ENCODE measurements around the gene PDE4D.

PDE4D gene

GRCh38 chr5:59720063-59720462, 173.5 kb downstream of the PDE4D start:
- H3K27ac Mint-ChIP-seq, result no peak overlapping the region
- ATAC-seq (replicated peaks) (no peak), DNase-seq (no peak)
- H3K4me3 Mint-ChIP-seq, result no peak overlapping the region
- H3K4me1 Mint-ChIP-seq, result peaks cover 0 to 3% of the 10 kb centered on the region in 2 donors
- peaks cover 2 to 4% of the 10 kb centered on the region in 2 donors for H3K36me3 Mint-ChIP-seq
- peaks cover 0 to 3% of the 10 kb centered on the region in 2 donors for H3K9me3 Mint-ChIP-seq
- no peaks in the 10 kb centered on the region for H3K27me3 Mint-ChIP-seq

- ATAC-seq (replicated peaks) (no peak), DNase-seq (no peak)
- Mint-ChIP-seq H3K27ac (no peak overlapping the region), H3K4me3 (no peak overlapping the region), H3K9me3 (peaks cover 6 to 15% of the 10 kb centered on the region in 2 donors), H3K4me1 (no peaks in the 10 kb centered on the region), H3K27me3 (no peaks in the 10 kb centered on the region), H3K36me3 (peaks cover 4 to 11% of the 10 kb centered on the region in 2 donors)
These were observed 176.5 kb downstream of the PDE4D start for GRCh38 chr5:59716966-59717500.

- ATAC-seq (replicated peaks) (no peak), DNase-seq (no peak)
- Mint-ChIP-seq H3K27me3 (no peaks in the 10 kb centered on the region), H3K9me3 (peaks cover 6 to 16% of the 10 kb centered on the region in 2 donors), H3K4me3 (no peak overlapping the region), H3K4me1 (no peaks in the 10 kb centered on the region), H3K27ac (no peak overlapping the region), H3K36me3 (peaks cover 4 to 11% of the 10 kb centered on the region in 2 donors)
These were observed 177.5 kb downstream of the PDE4D start for GRCh38 chr5:59716029-59716428.

GRCh38 chr5:59715228-59715627, 178.3 kb downstream of the PDE4D start:
- Mint-ChIP-seq H3K4me1 (no peaks in the 10 kb centered on the region), H3K9me3 (peaks cover 6 to 16% of the 10 kb centered on the region in 2 donors), H3K4me3 (no peak overlapping the region), H3K27ac (no peak overlapping the region), H3K27me3 (no peaks in the 10 kb centered on the region), H3K36me3 (peaks cover 4 to 11% of the 10 kb centered on the region in 2 donors)
- ATAC-seq (replicated peaks) (no peak), DNase-seq (no peak)

- ATAC-seq (replicated peaks), result no peak
- DNase-seq, result no peak
- H3K36me3 Mint-ChIP-seq, result peaks cover 4 to 11% of the 10 kb centered on the region in 2 donors
- no peak overlapping the region for H3K4me3 Mint-ChIP-seq
- no peak overlapping the region for H3K27ac Mint-ChIP-seq
- H3K9me3 Mint-ChIP-seq, result peaks cover 6 to 17% of the 10 kb centered on the region in 2 donors
- no peaks in the 10 kb centered on the region for H3K27me3 Mint-ChIP-seq
- no peaks in the 10 kb centered on the region for H3K4me1 Mint-ChIP-seq
These were observed 180.1 kb downstream of the PDE4D start for GRCh38 chr5:59713498-59713844.

GRCh38 chr5:59712836-59713497, 180.6 kb downstream of the PDE4D start:
- Mint-ChIP-seq H3K4me3 (no peak overlapping the region), H3K4me1 (no peaks in the 10 kb centered on the region), H3K27me3 (no peaks in the 10 kb centered on the region), H3K27ac (no peak overlapping the region), H3K36me3 (peaks cover 4 to 11% of the 10 kb centered on the region in 2 donors), H3K9me3 (peaks cover 6 to 17% of the 10 kb centered on the region in 2 donors)
- no peak for ATAC-seq (replicated peaks)
- DNase-seq, result no peak

GRCh38 chr5:59711310-59711709, 182.2 kb downstream of the PDE4D start:
- Mint-ChIP-seq H3K4me1 (no peaks in the 10 kb centered on the region), H3K4me3 (no peak overlapping the region), H3K36me3 (peaks cover 4 to 10% of the 10 kb centered on the region in 2 donors), H3K27me3 (no peaks in the 10 kb centered on the region), H3K27ac (no peak overlapping the region), H3K9me3 (peaks cover 6 to 17% of the 10 kb centered on the region in 2 donors)
- no peak for DNase-seq
- ATAC-seq (replicated peaks), result no peak

GRCh38 chr5:59709846-59710245, 183.7 kb downstream of the PDE4D start:
- ATAC-seq (replicated peaks) (no peak), DNase-seq (no peak)
- Mint-ChIP-seq H3K4me3 (no peak overlapping the region), H3K9me3 (peaks cover 6 to 13% of the 10 kb centered on the region in 2 donors), H3K36me3 (peaks cover 2 to 7% of the 10 kb centered on the region in 2 donors), H3K27me3 (no peaks in the 10 kb centered on the region), H3K27ac (no peak overlapping the region), H3K4me1 (no peaks in the 10 kb centered on the region)

- Mint-ChIP-seq H3K4me3 (no peak overlapping the region), H3K27me3 (no peaks in the 10 kb centered on the region), H3K9me3 (peaks cover 6 to 12% of the 10 kb centered on the region in 2 donors), H3K36me3 (peaks cover 2 to 7% of the 10 kb centered on the region in 2 donors), H3K27ac (no peak overlapping the region), H3K4me1 (no peaks in the 10 kb centered on the region)
- no peak for DNase-seq
- no peak for ATAC-seq (replicated peaks)
These were observed 184.1 kb downstream of the PDE4D start for GRCh38 chr5:59709346-59709821.

GRCh38 chr5:59704936-59705335, 188.6 kb downstream of the PDE4D start:
- no peak for ATAC-seq (replicated peaks)
- no peaks in the 10 kb centered on the region for H3K4me1 Mint-ChIP-seq
- H3K4me3 Mint-ChIP-seq, result no peak overlapping the region
- no peaks in the 10 kb centered on the region for H3K27me3 Mint-ChIP-seq
- no peak overlapping the region for H3K27ac Mint-ChIP-seq
- DNase-seq, result no peak
- peaks cover 0 to 4% of the 10 kb centered on the region in 2 donors for H3K36me3 Mint-ChIP-seq
- H3K9me3 Mint-ChIP-seq, result peaks cover 0 to 1% of the 10 kb centered on the region in 2 donors

- no peak for DNase-seq
These were observed 189.7 kb downstream of the PDE4D start for GRCh38 chr5:59703789-59704188.

GRCh38 chr5:59698207-59699178, 195.0 kb downstream of the PDE4D start:
- no peaks in the 10 kb centered on the region for H3K36me3 Mint-ChIP-seq
- no peaks in the 10 kb centered on the region for H3K4me1 Mint-ChIP-seq
- ATAC-seq (replicated peaks) (no peak), DNase-seq (no peak)
- no peak overlapping the region for H3K27ac Mint-ChIP-seq
- no peak overlapping the region for H3K4me3 Mint-ChIP-seq
- no peaks in the 10 kb centered on the region for H3K9me3 Mint-ChIP-seq
- no peaks in the 10 kb centered on the region for H3K27me3 Mint-ChIP-seq

More at GRCh38 chr5:59703789-59704188, 189.7 kb downstream of the PDE4D start:
- Mint-ChIP-seq H3K4me3 (no peak overlapping the region), H3K27me3 (no peaks in the 10 kb centered on the region), H3K4me1 (no peaks in the 10 kb centered on the region), H3K36me3 (peaks cover 0 to 4% of the 10 kb centered on the region in 2 donors), H3K9me3 (no peaks in the 10 kb centered on the region), H3K27ac (no peak overlapping the region)
- no peak for ATAC-seq (replicated peaks)

GRCh38 chr5:59694411-59694810, 199.1 kb downstream of the PDE4D start:
- no peak for ATAC-seq (replicated peaks)
- H3K9me3 Mint-ChIP-seq, result peaks cover 0 to 12% of the 10 kb centered on the region in 2 donors
- DNase-seq, result no peak
- H3K4me1 Mint-ChIP-seq, result no peaks in the 10 kb centered on the region
- no peak overlapping the region for H3K4me3 Mint-ChIP-seq
- no peaks in the 10 kb centered on the region for H3K36me3 Mint-ChIP-seq
- no peak overlapping the region for H3K27ac Mint-ChIP-seq
- no peaks in the 10 kb centered on the region for H3K27me3 Mint-ChIP-seq

GRCh38 chr5:59693492-59694309, 199.8 kb downstream of the PDE4D start:
- no peaks in the 10 kb centered on the region for H3K4me1 Mint-ChIP-seq
- H3K27ac Mint-ChIP-seq, result no peak overlapping the region
- H3K4me3 Mint-ChIP-seq, result no peak overlapping the region
- DNase-seq (no peak), ATAC-seq (replicated peaks) (no peak)
- peaks cover 0 to 12% of the 10 kb centered on the region in 2 donors for H3K9me3 Mint-ChIP-seq
- no peaks in the 10 kb centered on the region for H3K36me3 Mint-ChIP-seq
- H3K27me3 Mint-ChIP-seq, result no peaks in the 10 kb centered on the region

All from stimulated activated naive B cell treated with anti-CD40 and anti-IgM and Interleukin-4, amounts not matched to agents 10 μg/mL and 1 μg/mL and 100 μg/mL, for 72 hours (primary cell).